Muscle of back (tissue), 11 donors: ENCODE data around the gene CAPZA2. TPM values are rescaled to one million over a fixed set of nuclear protein-coding genes. Genes with fewer than 3 reads are reported as not detected.
"Not testable (repeated sequence)": the region's sequence is repeated elsewhere in the genome, so short reads cannot be mapped to it uniquely, and the experiment has no call there.

Experiments used
- DNase-seq, 3 donors: peaks; one replicate each; pipeline versions ENCODE4 v3.0.0 to v3.0.0-alpha.2; 2013
- polyA plus RNA-seq, 10 donors: library from polyadenylated mRNA; unstranded; fragments of 120-200 nt; gene quantifications; one replicate each; pipeline ENCODE4 v1.2.1, GENCODE V29; 2013; ENCODE audit not compliant: insufficient read length in 10 of 10

The CAPZA2 gene
- polyA plus RNA-seq, 10 donors = 147 to 264 (median 216) TPM

DNA sequence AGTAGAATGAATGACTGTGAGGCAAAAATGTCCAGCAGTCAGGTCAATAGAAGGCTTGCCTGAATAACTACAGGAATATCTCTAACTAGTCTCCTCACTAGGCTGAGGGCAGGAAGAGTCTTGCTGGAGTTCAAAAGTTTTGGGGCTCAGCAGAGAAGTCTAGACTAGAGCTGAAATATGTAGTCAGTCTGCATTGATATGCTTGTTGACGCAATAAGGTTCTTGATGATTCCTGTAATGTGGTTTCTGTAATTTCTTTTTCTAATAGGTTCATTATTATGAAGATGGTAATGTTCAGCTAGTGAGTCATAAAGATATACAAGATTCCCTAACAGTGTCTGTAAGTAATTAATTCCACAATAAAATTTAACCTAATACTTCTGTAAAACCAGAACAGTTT, 49.4 kb downstream of the CAPZA2 start:
- peak in 1 of 3 donors; percentile 19 for DNase-seq

- no peak for DNase-seq
Measured at GRCh38 chr7:116912269-116912909, 50.0 kb downstream of the CAPZA2 start.

GRCh38 chr7:116918704-116919103, 56.3 kb downstream of the CAPZA2 start:
- DNase-seq = peak in 1 of 3 donors; percentile 17

GRCh38 chr7:116920359-116920758, 58.0 kb downstream of the CAPZA2 start:
- DNase-seq = no peak

- DNase-seq = no peak
Measured at GRCh38 chr7:116922545-116922944, 60.2 kb downstream of the CAPZA2 start.

- DNase-seq = no peak
Measured at GRCh38 chr7:116924741-116925140, 62.4 kb downstream of the CAPZA2 start.

DNA sequence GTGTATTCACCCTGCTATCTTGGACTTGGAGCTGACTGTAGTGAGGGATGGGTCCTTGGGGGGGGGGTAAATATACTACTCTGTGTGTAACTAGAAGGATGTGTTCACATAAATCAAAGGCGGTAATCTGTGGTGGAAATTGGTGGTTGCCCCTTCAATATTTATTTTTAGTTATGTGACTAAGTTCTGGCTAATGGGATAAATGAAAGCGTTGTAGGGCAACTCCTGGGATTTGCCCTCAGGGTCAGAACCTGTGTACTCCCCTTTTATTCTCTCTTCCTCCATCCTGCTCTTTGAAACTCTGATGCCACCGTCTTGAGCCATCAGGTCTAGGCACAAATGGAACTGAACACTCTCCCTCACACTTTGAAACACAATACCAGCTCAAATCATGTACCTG, 66.6 kb downstream of the CAPZA2 start:
- no peak for DNase-seq

DNA sequence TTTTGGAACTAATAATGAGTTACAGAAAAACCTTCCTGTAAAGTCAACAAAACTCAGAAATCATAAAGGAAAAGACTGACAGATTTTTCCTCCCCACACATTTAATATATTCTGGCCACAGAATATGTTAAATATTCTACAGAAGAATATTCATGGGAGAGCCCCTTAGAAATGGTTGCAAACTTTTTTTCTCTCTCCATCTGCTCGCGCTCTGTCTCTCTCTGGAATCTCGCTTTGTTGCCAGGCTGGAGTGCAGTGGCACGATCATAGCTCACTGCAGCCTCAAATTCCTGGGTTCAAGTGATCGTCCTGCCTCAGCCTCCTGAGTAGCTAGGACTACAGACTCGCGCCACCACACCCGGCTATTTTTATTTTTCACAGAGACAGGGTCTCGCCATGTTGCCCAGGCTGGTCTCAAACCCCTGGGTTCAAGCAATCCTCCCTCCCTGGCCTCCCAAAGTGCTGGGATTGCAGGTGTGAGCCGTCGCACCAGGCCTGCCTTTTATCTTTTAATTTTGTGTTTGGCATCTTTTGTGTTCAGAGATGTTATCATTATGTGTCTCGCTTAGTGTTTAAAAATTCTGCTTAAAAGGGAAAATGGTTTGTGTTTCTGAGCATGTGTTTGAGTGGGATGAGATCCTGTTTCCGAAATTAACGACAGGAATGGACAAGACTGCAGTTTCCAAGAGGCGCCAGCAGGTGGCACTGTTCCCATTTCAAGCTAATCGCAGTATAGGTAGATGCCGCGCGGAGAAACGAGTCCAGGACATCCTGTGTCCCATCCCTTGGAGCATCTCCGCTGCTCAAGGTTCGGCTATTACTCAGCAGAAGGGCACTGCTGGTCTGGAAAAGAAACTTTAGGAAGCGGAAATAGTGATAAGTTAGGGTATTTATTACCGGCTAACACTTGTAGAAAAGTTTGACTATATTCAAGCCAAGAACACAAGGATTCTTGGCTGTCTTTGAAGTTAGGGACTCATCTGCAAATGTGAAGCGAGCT, 67.8 kb downstream of the CAPZA2 start:
- peak; percentile 74 to 84 (median 84) for DNase-seq

- no peak for DNase-seq
Measured at GRCh38 chr7:116932566-116932965, 70.2 kb downstream of the CAPZA2 start.

DNA sequence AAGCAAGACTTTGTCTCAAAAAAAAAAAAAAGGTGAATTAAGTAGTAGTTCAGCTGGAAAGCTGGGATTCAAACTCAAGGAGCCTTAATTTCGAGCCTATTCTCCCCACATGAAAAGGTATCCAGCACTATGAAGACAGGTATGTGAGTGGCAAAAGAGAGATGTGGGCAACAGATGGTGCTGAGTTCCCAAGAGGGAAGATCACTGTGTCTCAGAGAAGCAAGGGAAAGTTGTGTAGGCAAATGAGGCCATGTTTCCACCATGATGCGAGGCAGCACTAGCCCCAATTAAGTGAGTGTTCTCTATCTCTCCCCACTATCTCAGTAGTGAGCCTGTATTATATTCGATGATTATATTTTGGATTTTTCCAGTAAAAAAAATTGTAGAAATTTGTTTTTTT, 71.1 kb downstream of the CAPZA2 start:
- DNase-seq = no peak

GRCh38 chr7:116934580-116934979, 72.2 kb downstream of the CAPZA2 start:
- no peak for DNase-seq

DNA sequence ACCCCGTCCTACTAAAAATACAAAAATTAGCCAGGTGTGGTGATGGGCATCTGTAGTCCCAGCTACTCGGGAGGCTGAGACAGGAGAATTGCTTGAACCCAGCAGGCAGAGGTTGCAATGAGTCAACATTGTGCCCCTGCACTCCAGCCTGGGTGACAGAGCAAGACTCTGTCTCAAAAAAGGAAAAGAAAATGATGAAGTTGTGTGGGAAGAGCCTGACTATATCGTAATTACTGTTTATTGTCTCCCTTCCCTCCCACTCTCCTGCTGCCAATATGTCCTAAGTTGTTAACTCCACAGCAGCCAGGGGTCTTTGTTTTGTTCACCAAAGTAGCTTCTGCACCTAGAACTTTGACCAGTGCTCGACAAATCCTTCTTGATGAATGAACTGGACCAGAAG, 74.5 kb downstream of the CAPZA2 start:
- DNase-seq = not testable (repeated sequence)

GRCh38 chr7:116938678-116939077, 76.3 kb downstream of the CAPZA2 start:
- no peak for DNase-seq

DNA sequence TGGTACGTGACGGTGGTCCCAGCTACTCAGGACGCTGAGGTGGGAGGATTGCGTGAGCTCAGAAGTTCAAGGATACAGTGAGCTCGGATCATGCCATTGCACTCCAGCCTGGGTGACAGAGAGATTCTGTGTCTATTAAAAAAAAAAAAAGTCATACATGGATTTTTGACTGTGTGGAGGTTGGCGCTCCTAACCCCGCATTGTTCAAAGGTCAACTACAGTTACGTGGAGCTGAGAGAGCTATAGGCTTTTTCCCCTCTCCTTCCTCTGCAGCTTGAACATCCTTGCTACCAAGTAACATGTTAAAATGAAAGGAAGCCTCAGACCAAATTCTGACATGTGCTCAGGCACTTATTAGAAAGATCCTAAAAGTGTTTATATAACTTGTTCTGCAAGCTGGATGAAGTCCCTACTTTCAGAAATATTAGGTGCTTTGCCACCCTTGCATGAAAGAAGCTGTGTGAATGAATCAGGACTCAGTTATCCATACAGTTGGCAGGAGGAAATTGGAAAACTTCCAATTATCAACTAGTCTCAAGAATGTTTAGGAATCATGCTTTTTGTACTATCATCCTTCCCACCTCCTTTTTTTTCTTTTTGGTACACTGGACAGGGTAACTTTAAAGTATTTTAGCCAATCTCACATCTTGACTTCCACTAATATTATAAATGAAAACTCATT, 78.4 kb downstream of the CAPZA2 start:
- no peak for DNase-seq

- DNase-seq = no peak
Measured at GRCh38 chr7:116942504-116942903, 80.1 kb downstream of the CAPZA2 start.

DNA sequence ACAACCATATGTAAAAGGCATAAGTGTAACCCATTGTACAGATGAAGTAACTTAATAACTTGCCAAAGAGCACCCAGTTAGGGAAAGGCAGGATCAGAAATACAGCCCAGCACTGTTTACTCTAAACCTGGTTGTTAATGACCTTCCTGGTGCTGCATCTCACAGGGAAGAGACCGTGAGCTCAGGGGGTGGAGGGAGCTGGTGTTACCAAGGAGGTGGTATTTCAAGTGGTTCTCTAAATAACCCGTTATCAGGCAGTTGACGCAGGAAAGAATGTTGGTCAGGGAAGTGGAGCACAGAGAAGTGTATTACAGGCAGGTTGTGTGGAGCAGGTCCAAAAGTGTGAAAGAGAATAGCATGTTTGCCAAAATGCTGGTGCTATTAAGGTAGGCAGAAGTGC, 86.5 kb downstream of the CAPZA2 start:
- DNase-seq = no peak

DNA sequence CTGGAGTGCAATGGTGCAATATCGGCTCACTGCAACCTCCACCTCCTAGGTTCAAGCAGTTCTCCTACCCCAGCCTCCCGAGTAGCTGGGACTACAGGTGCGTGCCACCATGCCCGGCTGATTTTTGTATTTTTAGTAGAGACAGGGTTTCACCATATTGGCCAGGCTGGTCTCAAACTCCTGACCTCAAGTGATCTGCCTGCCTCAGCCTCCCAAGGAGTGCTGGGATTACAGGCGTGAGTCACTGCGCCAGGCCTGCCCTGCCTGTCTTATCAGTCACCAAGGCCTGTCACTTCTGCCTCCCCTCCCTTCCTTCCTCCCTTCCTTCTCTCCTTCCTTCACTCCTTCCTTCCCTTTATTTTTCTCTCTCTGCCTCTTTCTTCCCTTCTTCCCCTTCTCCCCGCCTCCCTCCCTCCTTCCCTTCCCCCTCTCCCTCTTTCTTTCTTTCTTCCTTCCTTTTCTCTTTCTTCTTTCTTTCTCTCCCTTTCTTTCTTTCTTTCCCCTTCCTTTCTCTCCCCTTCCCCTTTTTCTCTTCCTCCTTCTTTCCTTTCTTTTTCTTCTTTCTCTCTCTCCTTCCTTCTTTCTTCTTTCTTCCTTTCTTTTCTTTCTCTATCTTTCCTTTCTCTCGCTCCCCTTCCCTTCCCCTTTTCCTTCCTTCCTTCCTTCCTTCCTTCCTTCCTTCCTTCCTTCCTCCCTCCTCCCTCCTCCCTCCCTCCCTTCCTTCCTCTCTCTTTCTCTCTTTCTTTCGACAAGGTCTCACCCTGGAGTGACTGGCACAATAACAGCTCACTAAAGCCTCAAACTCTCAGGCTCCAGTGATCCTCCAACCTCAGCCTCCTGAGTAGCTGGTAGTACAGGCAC, 87.8 kb downstream of the CAPZA2 start:
- no peak for DNase-seq

GRCh38 chr7:116950889-116951351, 88.5 kb downstream of the CAPZA2 start:
- DNase-seq = no peak

DNA sequence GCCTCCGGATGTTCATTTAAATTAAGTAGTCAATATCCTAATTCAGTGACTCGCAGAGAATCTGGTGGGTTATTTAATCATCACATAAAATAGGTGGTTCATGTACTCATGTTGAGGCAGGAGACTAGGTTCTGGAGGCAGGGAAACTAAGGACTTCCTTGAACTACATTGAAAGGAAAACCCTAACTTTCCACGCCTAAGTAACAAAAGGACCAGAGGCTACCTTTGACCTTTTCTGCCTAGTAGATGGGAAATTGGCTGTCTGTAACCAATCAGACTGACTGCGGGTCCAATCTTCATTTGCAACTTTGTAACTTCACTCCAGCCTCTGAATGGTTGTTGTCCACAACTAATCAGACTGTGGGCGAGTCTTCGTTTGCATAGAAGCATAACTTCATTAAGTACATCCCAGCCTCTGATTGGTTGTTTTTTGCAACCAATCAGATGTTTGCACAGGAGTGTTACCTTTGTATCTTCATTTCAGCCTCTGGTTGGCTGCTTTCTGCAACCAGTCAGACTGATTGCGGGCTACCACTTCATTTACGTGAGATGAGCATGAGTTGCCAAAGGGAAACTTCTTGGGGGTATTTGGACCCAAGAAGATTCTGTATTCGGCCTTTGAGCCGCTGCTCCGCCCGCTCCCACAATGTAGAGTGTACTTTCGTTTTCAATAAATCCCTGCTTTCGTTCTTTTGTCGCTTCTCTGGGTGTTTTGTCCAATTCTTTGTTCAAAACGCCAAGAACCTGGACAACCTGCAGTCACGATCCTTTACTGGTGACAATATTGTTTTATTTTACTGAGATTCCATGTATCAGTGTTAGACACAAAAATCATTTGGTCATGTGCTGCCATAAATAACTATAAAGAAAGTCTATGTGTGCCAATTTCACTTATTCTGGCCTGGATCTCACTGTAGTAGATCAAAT, 89.2 kb downstream of the CAPZA2 start:
- DNase-seq = no peak
